GM23338 (cell line): Measurements from ENCODE around the gene MTCL3.

ENCODE experiments used
- ATAC-seq: fragments of 200-7000 bp; cut with Tn5 transposase; 3 replicates; pipeline ENCODE4 v1.9.1; 2020
- DNase-seq: peaks from one replicate; pipeline ENCODE4 v3.0.0-alpha.2; 2015; ENCODE audit warnings: low spot score
- H2AFZ ChIP-seq: fragments of 200-600 bp; sonication (generic); 2 replicates; pipeline ENCODE4 v1.8.0; 2016; ENCODE audit warnings: antibody characterized with exemption, mild to moderate bottlenecking, moderate library complexity
- H3F3A ChIP-seq: fragments of 200-600 bp; sonication (generic); replicated peaks from 2 replicates; pipeline ENCODE4 v1.8.0; 2017; ENCODE audit warnings: antibody characterized with exemption, mixed run types, low read depth
- H3K27ac ChIP-seq: fragments of 200-600 bp; sonication (generic); 2 replicates; pipeline ENCODE4 v1.6.1; 2016; ENCODE audit warnings: low read depth
- H3K27me3 ChIP-seq: fragments of 200-600 bp; sonication (generic); 2 replicates; pipeline ENCODE4 v1.8.0; 2016; ENCODE audit warnings: mild to moderate bottlenecking, mixed run types, moderate library complexity; ENCODE audit not compliant: insufficient read depth
- H3K36me3 ChIP-seq: fragments of 200-600 bp; sonication (generic); 2 replicates; pipeline ENCODE4 v1.8.0; 2016; ENCODE audit warnings: mild to moderate bottlenecking; ENCODE audit not compliant: insufficient read depth
- H3K4me1 ChIP-seq: fragments of 200-600 bp; sonication (generic); 2 replicates; pipeline ENCODE4 v1.8.0; 2016; ENCODE audit warnings: mild to moderate bottlenecking, moderate library complexity; ENCODE audit not compliant: insufficient read depth
- H3K4me2 ChIP-seq: fragments of 200-600 bp; sonication (generic); 2 replicates; pipeline ENCODE4 v1.7.1; 2017; ENCODE audit warnings: mixed run types
- H3K4me3 ChIP-seq: fragments of 200-600 bp; sonication (generic); 2 replicates; pipeline ENCODE4 v1.6.1; 2016; ENCODE audit warnings: mixed run types
- H3K79me2 ChIP-seq: fragments of 200-600 bp; sonication (generic); replicated peaks from 2 replicates; pipeline ENCODE4 v1.8.0; 2017; ENCODE audit warnings: mild to moderate bottlenecking; ENCODE audit not compliant: insufficient read depth
- H3K9me2 ChIP-seq: fragments of 200-600 bp; sonication (generic); 2 replicates; pipeline ENCODE4 v1.8.0; 2017; ENCODE audit not compliant: insufficient read depth
- H4K20me1 ChIP-seq: fragments of 200-600 bp; sonication (generic); replicated peaks from 2 replicates; pipeline ENCODE4 v1.8.0; 2017; ENCODE audit warnings: mild to moderate bottlenecking; ENCODE audit not compliant: insufficient read depth
- H3K27ac Mint-ChIP-seq: 2 replicates; pipeline ENCODE4 v1.8.0; 2020; ENCODE audit warnings: inconsistent platforms, mild to moderate bottlenecking, moderate library complexity, mixed read lengths
- H3K27me3 Mint-ChIP-seq: 3 replicates; pipeline ENCODE4 v1.8.0; 2022; ENCODE audit warnings: low read depth, mild to moderate bottlenecking, moderate library complexity, mixed read lengths, inconsistent platforms; ENCODE audit not compliant: insufficient read depth, poor library complexity
- H3K36me3 Mint-ChIP-seq: 3 replicates; pipeline ENCODE4 v1.8.0; 2021; ENCODE audit warnings: low read depth, mild to moderate bottlenecking, inconsistent platforms, moderate library complexity, mixed read lengths
- H3K4me1 Mint-ChIP-seq: 3 replicates; pipeline ENCODE4 v1.8.0; 2020; ENCODE audit warnings: mild to moderate bottlenecking, inconsistent platforms, mixed read lengths
- H3K4me3 Mint-ChIP-seq: 3 replicates; pipeline ENCODE4 v1.8.0; 2021; ENCODE audit warnings: moderate library complexity, mild to moderate bottlenecking, inconsistent platforms, mixed read lengths
- H3K9me3 Mint-ChIP-seq: 3 replicates; pipeline ENCODE4 v1.8.0; 2020; ENCODE audit warnings: moderate library complexity, mild to moderate bottlenecking, inconsistent platforms, mixed read lengths
- CREB1 ChIP-seq: fragments of 250-450 bp; sonication (Bioruptor Pico); IDR thresholded peaks from 2 replicates; pipeline ENCODE4 v1.5.0; 2020; ENCODE audit warnings: low read depth, mild to moderate bottlenecking, moderate library complexity
- NANOG ChIP-seq: IDR thresholded peaks from 2 replicates; pipeline ENCODE4 v1.6.1; 2016; ENCODE audit warnings: antibody characterized with exemption, borderline replicate concordance
- ZNF331 ChIP-seq: fragments of 250-450 bp; sonication (Bioruptor Pico); IDR thresholded peaks from 2 replicates; pipeline ENCODE4 v1.5.0; 2020; ENCODE audit warnings: low read depth, mild to moderate bottlenecking, moderate library complexity
- ZNF462 ChIP-seq: fragments of 250-450 bp; sonication (Bioruptor Pico); IDR thresholded peaks from 2 replicates; pipeline ENCODE4 v1.5.0; 2020; ENCODE audit warnings: mild to moderate bottlenecking, moderate library complexity

Gene MTCL3

GRCh38 chr6:127494240-127494767 is 24.8 kb downstream of the MTCL3 start:
- no peak overlapping the region for H3K27ac Mint-ChIP-seq
- Histone ChIP-seq H3F3A (no peaks in the 10 kb centered on the region), H3K9me2 (no peaks in the 10 kb centered on the region), H3K36me3 (no peaks in the 10 kb centered on the region; the same call in 1 of the 2 replicates), H3K27ac (no peak overlapping the region), H3K4me1 (no peaks in the 10 kb centered on the region), H3K79me2 (no peaks in the 10 kb centered on the region), H4K20me1 (no peaks in the 10 kb centered on the region), H3K4me2 (no peak overlapping the region), H3K27me3 (no peaks in the 10 kb centered on the region), H3K4me3 (no peak overlapping the region), H2AFZ (no peak overlapping the region)
- no peaks in the 10 kb centered on the region for H3K4me1 Mint-ChIP-seq
- H3K27me3 Mint-ChIP-seq, result peaks cover 6% of the 10 kb centered on the region
- ATAC-seq, result no peak
- H3K9me3 Mint-ChIP-seq, result peaks cover 5% of the 10 kb centered on the region; the same call in 2 of the 3 replicates
- no peak overlapping the region for H3K4me3 Mint-ChIP-seq
- no peak for DNase-seq
- H3K36me3 Mint-ChIP-seq, result peaks cover 27% of the 10 kb centered on the region
- TF ChIP-seq ZNF462 (CRISPR knock-in tag) (no peak), NANOG (no peak), ZNF331 (CRISPR knock-in tag) (no peak)

DNA sequence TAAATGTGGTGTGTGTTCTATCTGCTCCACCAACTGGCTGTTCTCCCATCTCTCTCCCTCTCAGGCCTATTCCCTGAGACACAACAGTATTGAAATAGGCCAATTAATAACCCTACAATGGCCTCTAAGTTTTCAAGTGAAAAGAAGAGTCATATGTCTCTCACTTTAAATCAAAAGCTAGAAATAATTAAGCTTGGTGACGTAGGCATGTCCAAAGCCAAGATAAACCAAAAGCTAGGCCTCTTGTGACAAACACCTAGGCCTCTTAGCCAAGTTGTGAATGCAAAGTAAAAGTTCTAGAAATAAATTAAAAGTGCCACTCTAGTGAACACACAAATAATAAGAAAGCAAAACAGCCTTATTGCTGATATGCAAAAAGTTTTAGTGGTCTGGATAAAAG is 29.9 kb downstream of the MTCL3 start:
- no peak overlapping the region for H3K27ac ChIP-seq
- H2AFZ ChIP-seq, result no peak overlapping the region
- no peak overlapping the region for H3K4me2 ChIP-seq
- no peak for ATAC-seq
- no peak overlapping the region for H3K4me3 ChIP-seq
- no peaks in the 10 kb centered on the region for H3F3A ChIP-seq
- H4K20me1 ChIP-seq, result no peaks in the 10 kb centered on the region
- DNase-seq, result no peak
- Mint-ChIP-seq H3K4me1 (peaks cover 39% of the 10 kb centered on the region), H3K27me3 (peaks cover 6% of the 10 kb centered on the region), H3K36me3 (peaks cover 30% of the 10 kb centered on the region), H3K27ac (no peak overlapping the region), H3K4me3 (no peak overlapping the region), H3K9me3 (peaks cover 5% of the 10 kb centered on the region; the same call in 2 of the 3 replicates)
- H3K79me2 ChIP-seq, result no peaks in the 10 kb centered on the region
- H3K9me2 ChIP-seq, result no peaks in the 10 kb centered on the region
- no peaks in the 10 kb centered on the region for H3K27me3 ChIP-seq
- peaks cover 32% of the 10 kb centered on the region for H3K4me1 ChIP-seq
- no peaks in the 10 kb centered on the region; the same call in 1 of the 2 replicates for H3K36me3 ChIP-seq
- TF ChIP-seq CREB1 (CRISPR knock-in tag) (no peak), ZNF462 (CRISPR knock-in tag) (no peak), ZNF331 (CRISPR knock-in tag) (no peak)
